ENCODE measurements around the gene BABAM2.

DNA sequence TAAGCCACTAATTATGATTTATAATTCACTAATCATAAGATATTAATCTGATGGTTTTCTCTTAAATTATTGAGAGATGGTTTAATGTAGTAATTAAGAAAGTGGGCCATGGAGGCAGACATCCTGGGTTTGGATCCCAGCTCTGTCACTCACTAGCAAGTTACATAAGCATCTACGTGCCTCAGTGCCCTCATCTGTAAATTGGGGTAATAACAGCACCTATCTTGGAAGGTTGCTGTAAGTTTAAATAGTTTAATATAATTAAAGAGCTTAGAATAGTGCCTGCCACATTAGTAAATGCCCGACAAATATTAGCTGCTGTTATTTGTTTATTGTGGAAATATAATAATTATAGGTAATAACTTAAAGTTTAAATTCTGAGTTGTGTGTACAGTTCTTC lies 30.9 kb downstream of the BABAM2 start:
- TF ChIP-seq CTCF (conservative IDR thresholded peaks at IDR 0.05 in 1 of 2, IDR thresholded peaks at IDR 0.05 in 1 of 2; ENCODE audit: extremely low read depth in 1 of 2, insufficient read depth in 1 of 2, low read depth in 1 of 2, low read length in 2 of 2), result no peak
- TF ChIP-seq EZH2 (IDR thresholded peaks at IDR 0.05; ENCODE audit: borderline replicate concordance, low read length), result no peak

Measured in mammary epithelial cell (primary cell).